Ovary (tissue), 9 donors: ENCODE data around the gene SEMA3C. TPM values are rescaled to one million over a fixed set of nuclear protein-coding genes. Genes with fewer than 3 reads are reported as not detected.

Experiments used
- DNase-seq, 5 donors: peaks; one replicate each; pipeline ENCODE4 v3.0.0-alpha.2; 2019 to 2020
- H3K27ac ChIP-seq, 2 donors: fragments of 200-600 bp; one replicate each; pipeline versions ENCODE4 v1.5.1 to v1.8.0; 2019 to 2022
- H3K27me3 ChIP-seq: fragments of 200-600 bp; one replicate; pipeline ENCODE4 v1.8.0; 2022
- H3K36me3 ChIP-seq: fragments of 200-600 bp; sonication (generic); one replicate; pipeline ENCODE4 v1.5.1; 2019
- H3K4me1 ChIP-seq: one replicate; pipeline ENCODE4 v1.8.1; 2013; ENCODE audit warnings: mild to moderate bottlenecking, moderate library complexity; ENCODE audit not compliant: insufficient read depth
- H3K4me3 ChIP-seq: fragments of 200-600 bp; sonication (generic); one replicate; pipeline ENCODE4 v1.5.1; 2017
- H3K9me3 ChIP-seq, 2 donors: fragments of 200-600 bp in 1 of 2; sonication (generic) in 1 of 2; one replicate each; pipeline versions ENCODE4 v1.5.1 to v1.8.1; 2013 to 2019; ENCODE audit warnings: mild to moderate bottlenecking in 1 of 2, moderate library complexity in 1 of 2
- CTCF ChIP-seq, 3 donors: fragments of 450-650 bp in 2 of 3; fragments of 200-600 bp in 1 of 3; IDR thresholded peaks; one replicate each; pipeline versions ENCODE4 v1.5.1 to v1.8.0; 2016 to 2022; ENCODE audit warnings: antibody characterized with exemption in 3 of 3, mild to moderate bottlenecking in 1 of 3
- EP300 ChIP-seq: sonication (generic); formaldehyde crosslinking; IDR thresholded peaks from one replicate; pipeline ENCODE4 v1.6.1; 2017; ENCODE audit warnings: antibody characterized with exemption
- POLR2A ChIP-seq: fragments of 450-650 bp; IDR thresholded peaks from one replicate; pipeline ENCODE4 v1.6.1; 2017; ENCODE audit warnings: antibody characterized with exemption, mild to moderate bottlenecking, moderate library complexity
- WGBS, 3 donors: extraction: QIAGEN DNeasy Blood & Tissue Kit in 1 of 3; methylation state at CpG; one replicate each; pipeline versions ENCODE4 v1.1.5 to v1.1.7; 2013 to 2017; 5-methylcytosine and 5-hydroxymethylcytosine counted together
- intact Hi-C, 4 donors: fragments of 100-400 bp; cut with DNase I; formaldehyde crosslinking; loops; one replicate each; pipeline versions ENCODE4 v1.11.0 to v1.15.1; 2022 to 2023
- polyA plus RNA-seq, 2 donors: library from polyadenylated mRNA; stranded (reverse); fragments of 200-250 nt in 1 of 2; fragments of 350-450 nt in 1 of 2; fragmentation: Illumina TruSeq in 1 of 2; extraction: RNeasy Lipid Tissue Mini Kit (QIAGEN cat#74804) in 1 of 2; gene quantifications; one replicate each; pipeline ENCODE4 v1.2.3, GENCODE V29; 2013 to 2014
- total RNA-seq, 7 donors: library from RNA; depleted of rRNA in 2 of 7; stranded (reverse); fragments of >200 nt in 2 of 7; fragmentation: NEBNext Ultra II Directional in 3 of 7; extraction: Animal tissue kit (Norgen Biotek cat#: 25700) in 3 of 7; gene quantifications; one replicate each; pipeline versions ENCODE4 v1.1.0 to v1.2.4, GENCODE V29; 2016 to 2023
- donor health status: DM: no; HTN: no; CAD: no; lungs with moderate emphysema.
- donor health status: DM: no; HTN: no; CAD: no.
- donor health status: Bipolar disorder and iron deficiency.
- donor health status: DM: yes; HTN: yes; CAD: no.
- donor health status: DM: no; HTN: no; CAD: no.
- donor health status: DM: yes; HTN: yes; CAD: no.

The SEMA3C gene
- total and polyA plus RNA-seq, 9 donors: 20.1 to 91.9 (median 53.5) TPM

- DNase-seq: no peak
- no peaks in the 10 kb centered on the region for H3K9me3 ChIP-seq
- no peaks in the 10 kb centered on the region for H3K27me3 ChIP-seq
- 28 to 47% (median 33%) methylated on average over 2 of the region's 2 CpGs for WGBS, 3 donors
- H3K4me1 ChIP-seq: peaks cover 4% of the 10 kb centered on the region
- no peak overlapping the region for H3K27ac ChIP-seq
- intact Hi-C loops: no loop called here
- TF ChIP-seq POLR2A (no peak), CTCF (IDR thresholded peaks at IDR 0.05) (no peak), EP300 (no peak)
- H3K36me3 ChIP-seq: no peaks in the 10 kb centered on the region
- no peak overlapping the region for H3K4me3 ChIP-seq
Measured at GRCh38 chr7:80764132-80764531, 154.7 kb downstream of the SEMA3C start.

GRCh38 chr7:80763704-80764103 lies 155.1 kb downstream of the SEMA3C start:
- H3K9me3 ChIP-seq: no peaks in the 10 kb centered on the region
- H3K36me3 ChIP-seq: no peaks in the 10 kb centered on the region
- DNase-seq: no peak
- 58 to 78% (median 76%) methylated on average over 4 of the region's 4 CpGs for WGBS, 3 donors
- no peaks in the 10 kb centered on the region for H3K27me3 ChIP-seq
- H3K4me1 ChIP-seq: peaks cover 4% of the 10 kb centered on the region
- no peak for TF ChIP-seq EP300
- no peak for TF ChIP-seq POLR2A
- TF ChIP-seq CTCF (IDR thresholded peaks at IDR 0.05): no peak
- H3K4me3 ChIP-seq: no peak overlapping the region
- intact Hi-C loops: no loop called here
- no peak overlapping the region for H3K27ac ChIP-seq

DNA sequence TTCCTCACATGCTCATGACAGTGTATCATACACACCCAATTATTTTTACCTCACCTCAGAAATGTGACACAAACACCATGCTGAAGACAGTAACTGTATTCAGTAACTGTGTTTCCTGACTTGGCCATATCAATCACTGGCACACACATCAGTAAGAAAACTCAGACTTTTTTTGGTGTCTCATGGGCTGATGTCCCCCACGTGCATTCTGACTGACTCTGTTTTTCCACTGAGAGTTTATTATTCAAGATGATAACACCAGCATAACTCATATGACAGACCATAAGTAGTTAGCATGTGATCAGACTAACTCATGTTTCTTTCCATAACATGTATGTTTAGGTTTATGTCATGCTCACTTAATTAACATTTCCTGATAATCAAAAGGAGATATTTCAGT lies 155.6 kb downstream of the SEMA3C start:
- no peak for DNase-seq
- WGBS, 3 donors: 66 to 79% (median 75%) methylated on average over 1 of the region's 1 CpG
- intact Hi-C loops: no loop called here
- H3K36me3 ChIP-seq: no peaks in the 10 kb centered on the region
- H3K4me1 ChIP-seq: peaks cover 4% of the 10 kb centered on the region
- no peaks in the 10 kb centered on the region for H3K27me3 ChIP-seq
- no peaks in the 10 kb centered on the region for H3K9me3 ChIP-seq
- no peak overlapping the region for H3K4me3 ChIP-seq
- no peak overlapping the region for H3K27ac ChIP-seq
- TF ChIP-seq EP300 (no peak), POLR2A (no peak), CTCF (IDR thresholded peaks at IDR 0.05) (no peak)

DNA sequence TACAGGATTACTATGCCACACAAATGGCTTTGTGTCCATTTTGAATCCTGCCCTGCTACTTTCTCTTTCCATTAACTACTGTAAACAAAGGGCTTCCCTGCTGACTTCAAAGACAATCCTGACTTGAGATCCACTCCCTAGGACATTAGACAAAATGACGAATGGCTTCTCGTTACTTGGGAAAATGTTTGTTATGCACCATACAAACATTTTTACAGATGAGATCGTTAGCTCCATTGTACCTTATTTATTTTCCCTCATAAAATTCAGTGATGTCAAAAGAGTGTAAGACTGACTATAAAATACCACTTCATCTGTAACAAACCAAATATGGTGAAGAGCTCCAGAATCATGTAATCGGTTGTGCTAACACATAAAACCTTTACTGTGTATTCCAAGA lies 158.6 kb downstream of the SEMA3C start:
- no peak overlapping the region for H3K27ac ChIP-seq
- DNase-seq: no peak
- peaks cover 2% of the 10 kb centered on the region for H3K4me1 ChIP-seq
- no peak overlapping the region for H3K4me3 ChIP-seq
- 74 to 87% (median 85%) methylated on average over 4 of the region's 4 CpGs for WGBS, 3 donors
- H3K9me3 ChIP-seq: no peaks in the 10 kb centered on the region
- intact Hi-C loops: no loop called here
- no peaks in the 10 kb centered on the region for H3K36me3 ChIP-seq
- TF ChIP-seq CTCF (IDR thresholded peaks at IDR 0.05) (no peak), POLR2A (no peak), EP300 (no peak)
- no peaks in the 10 kb centered on the region for H3K27me3 ChIP-seq
